CD4-positive, CD25-positive, alpha-beta regulatory T cell (primary cell): ENCODE results near the gene PODXL. TPM values are rescaled to one million over a fixed set of nuclear protein-coding genes. Genes with fewer than 3 reads are reported as not detected.

Source experiments
- ATAC-seq, 2 donors: fragments of 150-1000 bp; cut with Tn5 transposase; one replicate each; pipeline ENCODE4 v1.10.0; 2021; ENCODE audit warnings: low read depth in 2 of 2, moderate number of reproducible peaks in 2 of 2, moderate library complexity in 1 of 2
- DNase-seq, 3 donors: peaks; one replicate each; pipeline versions ENCODE4 v3.0.0 to v3.0.0-alpha.2; 2012 to 2022; ENCODE audit warnings: mixed read lengths in 1 of 3
- H3K27ac ChIP-seq: one replicate; pipeline ENCODE4 v1.7.0; 2013; ENCODE audit warnings: mild to moderate bottlenecking, low read length; ENCODE audit not compliant: insufficient read depth, poor library complexity, severe bottlenecking
- H3K27me3 ChIP-seq: one replicate; pipeline ENCODE4 v1.7.0; 2013; ENCODE audit warnings: low read length; ENCODE audit not compliant: control insufficient read depth, insufficient read depth
- H3K36me3 ChIP-seq: one replicate; pipeline ENCODE4 v1.7.0; 2013; ENCODE audit warnings: mild to moderate bottlenecking, low read length, moderate library complexity; ENCODE audit not compliant: control insufficient read depth, insufficient read depth
- H3K4me1 ChIP-seq: 2 replicates; pipeline ENCODE4 v1.7.0; 2013; ENCODE audit warnings: mild to moderate bottlenecking, low read length; ENCODE audit not compliant: insufficient read depth, control insufficient read depth, poor library complexity, severe bottlenecking
- H3K4me3 ChIP-seq: one replicate; pipeline ENCODE4 v1.7.0; 2013; ENCODE audit warnings: low read depth, mild to moderate bottlenecking, low read length, moderate library complexity
- H3K9me3 ChIP-seq, 2 experiments: 1 replicate in 1 of 2; 2 replicates in 1 of 2; pipeline ENCODE4 v1.7.0; 2013; ENCODE audit warnings: low read length in 2 of 2, mild to moderate bottlenecking in 1 of 2, moderate library complexity in 1 of 2; ENCODE audit not compliant: control insufficient read depth in 2 of 2
- H3K27ac Mint-ChIP-seq, 3 donors: one replicate each; pipeline ENCODE4 v1.8.0; 2020 to 2022; ENCODE audit warnings: mild to moderate bottlenecking in 3 of 3, mixed read lengths in 3 of 3, moderate library complexity in 2 of 3
- H3K27me3 Mint-ChIP-seq: one replicate; pipeline ENCODE4 v1.8.0; 2022; ENCODE audit warnings: mild to moderate bottlenecking, mixed read lengths
- H3K36me3 Mint-ChIP-seq: one replicate; pipeline ENCODE4 v1.8.0; 2020; ENCODE audit warnings: mixed read lengths
- H3K4me1 Mint-ChIP-seq, 4 donors: one replicate each; pipeline ENCODE4 v1.8.0; 2020 to 2022; ENCODE audit warnings: mixed read lengths in 4 of 4, mild to moderate bottlenecking in 1 of 4
- H3K4me3 Mint-ChIP-seq, 4 donors: one replicate each; pipeline ENCODE4 v1.8.0; 2020 to 2022; ENCODE audit warnings: mild to moderate bottlenecking in 4 of 4, mixed read lengths in 4 of 4, moderate library complexity in 3 of 4
- H3K9me3 Mint-ChIP-seq, 7 donors: one replicate each; pipeline ENCODE4 v1.8.0; 2020 to 2022; ENCODE audit warnings: mixed read lengths in 7 of 7, mild to moderate bottlenecking in 3 of 7, moderate library complexity in 2 of 7
- polyA plus RNA-seq, 4 donors: library from polyadenylated mRNA; unstranded; fragments of 300-500 nt; fragmentation: Illumina TruSeq; gene quantifications; one replicate each; pipeline ENCODE4 v1.2.3, GENCODE V29; 2021
- total RNA-seq: library from RNA; stranded (reverse); gene quantifications from one replicate; pipeline ENCODE4 v1.2.3, GENCODE V29; 2022

The PODXL gene
- total and polyA plus RNA-seq, 5 donors from 2014 or later = 0.17 to 0.89 (median 0.34) TPM

- DNase-seq (no peak), ATAC-seq (no peak)
- Mint-ChIP-seq H3K27ac (no peak overlapping the region), H3K36me3 (no peaks in the 10 kb centered on the region), H3K4me1 (no peaks in the 10 kb centered on the region), H3K27me3 (no peaks in the 10 kb centered on the region), H3K4me3 (no peak overlapping the region), H3K9me3 (peaks cover 0 to 1% (median 0%) of the 10 kb centered on the region in 7 donors)
- Histone ChIP-seq H3K9me3 (no peaks in the 10 kb centered on the region), H3K27me3 (no peaks in the 10 kb centered on the region), H3K27ac (no peak overlapping the region), H3K4me1 (no peaks in the 10 kb centered on the region), H3K36me3 (no peaks in the 10 kb centered on the region), H3K4me3 (no peak overlapping the region)
These were observed 22.6 kb downstream of the PODXL start for GRCh38 chr7:131533566-131534561.

GRCh38 chr7:131533151-131533559 is 23.3 kb downstream of the PODXL start:
- no peaks in the 10 kb centered on the region for H3K36me3 ChIP-seq
- no peaks in the 10 kb centered on the region for H3K9me3 ChIP-seq
- no peak overlapping the region for H3K4me3 Mint-ChIP-seq
- DNase-seq (no peak), ATAC-seq (no peak)
- H3K4me1 Mint-ChIP-seq = no peaks in the 10 kb centered on the region
- no peak overlapping the region for H3K27ac Mint-ChIP-seq
- no peaks in the 10 kb centered on the region for H3K27me3 ChIP-seq
- no peaks in the 10 kb centered on the region for H3K27me3 Mint-ChIP-seq
- H3K4me3 ChIP-seq = no peak overlapping the region
- H3K9me3 Mint-ChIP-seq = peaks cover 0 to 1% (median 0%) of the 10 kb centered on the region in 7 donors
- H3K36me3 Mint-ChIP-seq = no peaks in the 10 kb centered on the region
- H3K27ac ChIP-seq = no peak overlapping the region
- H3K4me1 ChIP-seq = no peaks in the 10 kb centered on the region

- H3K36me3 Mint-ChIP-seq = no peaks in the 10 kb centered on the region
- peaks cover 0 to 1% (median 0%) of the 10 kb centered on the region in 7 donors for H3K9me3 Mint-ChIP-seq
- Histone ChIP-seq H3K4me3 (no peak overlapping the region), H3K4me1 (no peaks in the 10 kb centered on the region), H3K27me3 (no peaks in the 10 kb centered on the region), H3K9me3 (no peaks in the 10 kb centered on the region), H3K27ac (no peak overlapping the region), H3K36me3 (no peaks in the 10 kb centered on the region)
- no peaks in the 10 kb centered on the region for H3K4me1 Mint-ChIP-seq
- no peak overlapping the region for H3K4me3 Mint-ChIP-seq
- peaks cover under 1% of the 10 kb centered on the region for H3K27me3 Mint-ChIP-seq
- DNase-seq (no peak), ATAC-seq (no peak)
- no peak overlapping the region for H3K27ac Mint-ChIP-seq
These were observed 23.8 kb downstream of the PODXL start for GRCh38 chr7:131532570-131533091.

GRCh38 chr7:131530137-131530536 is 26.3 kb downstream of the PODXL start:
- no peaks in the 10 kb centered on the region for H3K36me3 ChIP-seq
- H3K27me3 ChIP-seq = no peaks in the 10 kb centered on the region
- ATAC-seq (no peak), DNase-seq (no peak)
- peaks cover 0 to 1% (median 0%) of the 10 kb centered on the region in 7 donors for H3K9me3 Mint-ChIP-seq
- H3K27me3 Mint-ChIP-seq = peaks cover 7% of the 10 kb centered on the region
- H3K36me3 Mint-ChIP-seq = no peaks in the 10 kb centered on the region
- H3K4me3 Mint-ChIP-seq = no peak overlapping the region
- H3K27ac Mint-ChIP-seq = no peak overlapping the region
- no peaks in the 10 kb centered on the region for H3K4me1 ChIP-seq
- no peaks in the 10 kb centered on the region for H3K4me1 Mint-ChIP-seq
- H3K27ac ChIP-seq = no peak overlapping the region
- H3K9me3 ChIP-seq = no peaks in the 10 kb centered on the region
- no peak overlapping the region for H3K4me3 ChIP-seq

GRCh38 chr7:131529617-131530016 is 26.8 kb downstream of the PODXL start:
- Mint-ChIP-seq H3K36me3 (no peaks in the 10 kb centered on the region), H3K27me3 (peaks cover 7% of the 10 kb centered on the region), H3K4me3 (no peak overlapping the region), H3K9me3 (no peaks in the 10 kb centered on the region), H3K27ac (no peak overlapping the region), H3K4me1 (no peaks in the 10 kb centered on the region)
- Histone ChIP-seq H3K4me3 (no peak overlapping the region), H3K36me3 (no peaks in the 10 kb centered on the region), H3K27me3 (no peaks in the 10 kb centered on the region), H3K4me1 (no peaks in the 10 kb centered on the region), H3K27ac (no peak overlapping the region), H3K9me3 (no peaks in the 10 kb centered on the region)
- no peak for DNase-seq
- ATAC-seq = no peak

GRCh38 chr7:131529179-131529578 is 27.2 kb downstream of the PODXL start:
- no peaks in the 10 kb centered on the region for H3K9me3 Mint-ChIP-seq
- H3K36me3 ChIP-seq = no peaks in the 10 kb centered on the region
- H3K4me3 ChIP-seq = no peak overlapping the region
- H3K4me3 Mint-ChIP-seq = no peak overlapping the region
- DNase-seq (no peak), ATAC-seq (no peak)
- H3K36me3 Mint-ChIP-seq = no peaks in the 10 kb centered on the region
- no peaks in the 10 kb centered on the region for H3K4me1 Mint-ChIP-seq
- H3K27me3 ChIP-seq = no peaks in the 10 kb centered on the region
- no peaks in the 10 kb centered on the region for H3K9me3 ChIP-seq
- H3K27ac ChIP-seq = no peak overlapping the region
- H3K27ac Mint-ChIP-seq = no peak overlapping the region
- no peaks in the 10 kb centered on the region for H3K4me1 ChIP-seq
- peaks cover 7% of the 10 kb centered on the region for H3K27me3 Mint-ChIP-seq

- Histone ChIP-seq H3K27me3 (no peaks in the 10 kb centered on the region), H3K27ac (no peak overlapping the region), H3K4me3 (no peak overlapping the region), H3K36me3 (no peaks in the 10 kb centered on the region), H3K9me3 (no peaks in the 10 kb centered on the region), H3K4me1 (peaks cover 4% of the 10 kb centered on the region)
- Mint-ChIP-seq H3K27me3 (peaks cover 7% of the 10 kb centered on the region), H3K4me1 (peaks cover 3 to 7% (median 6%) of the 10 kb centered on the region in 4 donors), H3K36me3 (no peaks in the 10 kb centered on the region), H3K27ac (no peak overlapping the region), H3K9me3 (no peaks in the 10 kb centered on the region), H3K4me3 (no peak overlapping the region)
- no peak for ATAC-seq
- DNase-seq = no peak
These were observed 29.0 kb downstream of the PODXL start for GRCh38 chr7:131527456-131527855.
